Tibial nerve (tissue), 4 donors: Measurements from ENCODE around the gene PPM1H. TPM values are rescaled to one million over a fixed set of nuclear protein-coding genes. Genes with fewer than 3 reads are reported as not detected.
A peak's percentile ranks its signal among the peaks of the same experiment; 100 is the strongest.

ENCODE experiments used
- DNase-seq, 2 donors: peaks; one replicate each; pipeline ENCODE4 v3.0.0-alpha.2; 2019; ENCODE audit warnings: low spot score in 2 of 2
- H3K27ac ChIP-seq, 4 donors: fragments of 200-600 bp; sonication (generic) in 3 of 4; one replicate each; pipeline ENCODE4 v1.5.1; 2017 to 2019; ENCODE audit warnings: mild to moderate bottlenecking in 1 of 4
- H3K27me3 ChIP-seq, 2 donors: fragments of 200-600 bp; sonication (generic) in 1 of 2; one replicate each; pipeline versions ENCODE4 v1.5.1 to v1.6.0; 2017 to 2019
- H3K36me3 ChIP-seq, 3 donors: fragments of 200-600 bp; sonication (generic); one replicate each; pipeline ENCODE4 v1.5.1; 2018 to 2019
- H3K4me1 ChIP-seq, 4 donors: fragments of 200-600 bp; sonication (generic) in 3 of 4; one replicate each; pipeline ENCODE4 v1.5.1; 2017 to 2019
- H3K4me3 ChIP-seq, 4 donors: fragments of 200-600 bp; sonication (generic) in 3 of 4; one replicate each; pipeline ENCODE4 v1.5.1; 2017 to 2019; ENCODE audit warnings: mild to moderate bottlenecking in 1 of 4, moderate library complexity in 1 of 4
- H3K9me3 ChIP-seq, 4 donors: fragments of 200-600 bp; sonication (generic) in 3 of 4; one replicate each; pipeline ENCODE4 v1.5.1; 2017 to 2019
- EP300 ChIP-seq, 2 donors: sonication (generic); formaldehyde crosslinking; IDR thresholded peaks; one replicate each; pipeline ENCODE4 v1.6.1; 2017; ENCODE audit warnings: antibody characterized with exemption in 2 of 2, mild to moderate bottlenecking in 1 of 2
- POLR2A ChIP-seq, 2 donors: fragments of 450-650 bp; IDR thresholded peaks; one replicate each; pipeline ENCODE4 v1.6.1; 2017; ENCODE audit warnings: antibody characterized with exemption in 2 of 2, mild to moderate bottlenecking in 2 of 2, moderate library complexity in 2 of 2
- WGBS, 2 donors: methylation state at CpG; one replicate each; pipeline ENCODE4 v1.1.5; 2018; 5-methylcytosine and 5-hydroxymethylcytosine counted together
- total RNA-seq, 4 donors: library from RNA; depleted of rRNA; stranded (reverse); fragments of >200 nt; gene quantifications; one replicate each; pipeline ENCODE4 v1.1.0, GENCODE V29; 2016
- TF ChIP-seq, protein P1 (sequence below), 5 experiments: fragments of 200-600 bp in 3 of 5; fragments of 450-650 bp in 2 of 5; sonication (generic) in 3 of 5; IDR thresholded peaks; one replicate each; pipeline ENCODE4 v1.5.1; 2016 to 2019; ENCODE audit warnings: antibody characterized with exemption in 5 of 5, mild to moderate bottlenecking in 3 of 5, moderate library complexity in 2 of 5

Gene PPM1H
- total RNA-seq, 4 donors from 2014 or later = 0.78 to 2.6 (median 1.3) TPM

DNA sequence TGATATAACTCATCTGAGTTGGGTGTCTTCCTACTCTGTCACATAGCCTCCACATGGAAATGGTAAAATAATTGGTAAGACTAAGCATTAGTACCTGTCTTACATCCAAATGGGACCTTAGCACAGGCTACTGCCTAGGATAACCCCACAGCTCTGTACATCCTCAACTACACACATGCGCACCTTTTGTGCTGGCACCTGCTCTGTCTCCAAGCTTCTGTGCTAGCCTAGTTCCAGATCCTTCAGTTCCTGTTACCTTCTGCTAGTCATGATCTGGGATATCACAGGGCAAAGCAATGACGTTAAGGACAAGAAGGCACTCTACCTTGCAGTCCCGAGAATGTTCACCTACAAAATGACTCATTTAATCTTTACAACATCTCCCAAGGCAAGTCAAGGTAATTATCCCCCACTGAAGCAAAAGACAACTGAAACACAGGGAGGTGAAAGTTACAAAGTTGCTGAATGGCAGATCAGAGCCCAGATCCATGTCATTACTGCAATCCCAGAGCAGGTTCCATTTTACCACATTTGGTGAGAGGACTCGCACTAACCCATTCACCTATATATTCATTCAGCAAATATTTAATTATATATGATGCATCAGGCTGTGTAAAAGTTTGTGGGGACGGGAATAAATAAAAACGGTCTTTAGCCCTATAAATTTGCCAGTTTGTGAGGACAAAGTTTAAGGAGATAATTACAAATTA is 61.7 kb downstream of the PPM1H start:
- TF ChIP-seq, protein P1, sequence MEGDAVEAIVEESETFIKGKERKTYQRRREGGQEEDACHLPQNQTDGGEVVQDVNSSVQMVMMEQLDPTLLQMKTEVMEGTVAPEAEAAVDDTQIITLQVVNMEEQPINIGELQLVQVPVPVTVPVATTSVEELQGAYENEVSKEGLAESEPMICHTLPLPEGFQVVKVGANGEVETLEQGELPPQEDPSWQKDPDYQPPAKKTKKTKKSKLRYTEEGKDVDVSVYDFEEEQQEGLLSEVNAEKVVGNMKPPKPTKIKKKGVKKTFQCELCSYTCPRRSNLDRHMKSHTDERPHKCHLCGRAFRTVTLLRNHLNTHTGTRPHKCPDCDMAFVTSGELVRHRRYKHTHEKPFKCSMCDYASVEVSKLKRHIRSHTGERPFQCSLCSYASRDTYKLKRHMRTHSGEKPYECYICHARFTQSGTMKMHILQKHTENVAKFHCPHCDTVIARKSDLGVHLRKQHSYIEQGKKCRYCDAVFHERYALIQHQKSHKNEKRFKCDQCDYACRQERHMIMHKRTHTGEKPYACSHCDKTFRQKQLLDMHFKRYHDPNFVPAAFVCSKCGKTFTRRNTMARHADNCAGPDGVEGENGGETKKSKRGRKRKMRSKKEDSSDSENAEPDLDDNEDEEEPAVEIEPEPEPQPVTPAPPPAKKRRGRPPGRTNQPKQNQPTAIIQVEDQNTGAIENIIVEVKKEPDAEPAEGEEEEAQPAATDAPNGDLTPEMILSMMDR (IDR thresholded peaks at IDR 0.05) = no peak
- TF ChIP-seq POLR2A (IDR thresholded peaks at IDR 0.05) (no peak), EP300 (IDR thresholded peaks at IDR 0.05) (no peak)
- H3K36me3 ChIP-seq = no peaks in the 10 kb centered on the region
- no peak overlapping the region for H3K4me3 ChIP-seq
- no peak for DNase-seq
- no peak overlapping the region for H3K27ac ChIP-seq
- no peaks in the 10 kb centered on the region for H3K9me3 ChIP-seq
- 82 to 86% methylated on average over 6 of the region's 6 CpGs for WGBS, 2 donors
- no peaks in the 10 kb centered on the region for H3K27me3 ChIP-seq
- H3K4me1 ChIP-seq = peaks cover 0 to 6% (median 0%) of the 10 kb centered on the region in 4 donors

DNA sequence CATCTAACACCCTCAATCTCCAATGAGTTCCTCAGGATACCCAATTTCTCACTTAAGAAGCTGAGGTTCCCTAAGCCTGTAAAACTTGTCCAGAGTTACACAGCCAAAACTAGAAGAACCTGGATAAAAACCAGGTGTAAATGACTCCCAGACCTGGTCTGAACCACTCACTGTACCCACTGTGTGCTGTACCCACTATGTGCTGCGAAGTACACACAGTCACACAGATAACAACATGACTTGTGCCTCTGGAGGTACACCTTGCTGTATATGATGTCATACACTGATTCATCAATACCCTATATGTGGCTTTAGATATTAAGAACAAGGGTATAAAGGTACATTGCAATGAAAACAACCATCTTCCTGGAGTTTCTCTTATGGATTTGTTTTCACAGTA is 66.1 kb downstream of the PPM1H start:
- Histone ChIP-seq H3K36me3 (no peaks in the 10 kb centered on the region), H3K9me3 (no peaks in the 10 kb centered on the region), H3K27ac (no peak overlapping the region), H3K4me3 (no peak overlapping the region), H3K4me1 (no peaks in the 10 kb centered on the region), H3K27me3 (no peaks in the 10 kb centered on the region)
- 80 to 97% methylated on average over 1 of the region's 1 CpG for WGBS, 2 donors
- no peak for DNase-seq
- no peak for TF ChIP-seq POLR2A (IDR thresholded peaks at IDR 0.05)
- TF ChIP-seq, protein P1 (IDR thresholded peaks at IDR 0.05) = no peak
- TF ChIP-seq EP300 (IDR thresholded peaks at IDR 0.05) = no peak

DNA sequence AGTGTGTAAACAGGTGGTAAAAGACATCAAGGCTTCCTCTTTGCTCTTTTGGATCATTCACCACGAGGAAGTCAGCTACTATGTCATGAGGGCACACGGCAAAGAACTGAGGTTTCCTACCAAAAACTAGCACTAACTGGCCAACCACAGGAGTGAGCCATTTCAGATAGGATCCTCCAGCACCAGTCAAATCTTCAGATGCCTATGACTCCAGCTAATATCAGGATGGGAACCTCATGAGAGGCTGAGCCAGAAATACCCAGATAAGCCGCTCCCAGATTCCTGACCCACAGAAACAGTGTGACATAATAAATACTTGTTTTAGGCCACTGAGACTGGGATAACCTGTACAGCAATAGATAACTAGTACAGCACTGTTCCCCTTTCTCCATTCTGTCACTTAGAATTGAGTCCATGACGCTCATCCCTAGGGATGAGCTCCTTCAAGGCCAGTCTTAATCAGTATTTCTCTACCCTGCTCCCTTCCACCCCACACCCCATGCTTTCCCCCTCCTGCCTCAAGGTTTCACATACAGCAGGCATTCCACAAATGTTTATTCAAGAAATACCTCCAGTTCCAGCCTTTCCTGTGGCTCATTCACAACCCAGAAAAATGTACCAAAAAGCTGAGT is 68.4 kb downstream of the PPM1H start:
- DNase-seq = no peak
- Histone ChIP-seq H3K27ac (peak overlapping the region in 3 of 4 donors; percentile 10 to 53 (median 51)), H3K36me3 (no peaks in the 10 kb centered on the region), H3K27me3 (no peaks in the 10 kb centered on the region), H3K9me3 (no peaks in the 10 kb centered on the region), H3K4me1 (no peaks in the 10 kb centered on the region), H3K4me3 (no peak overlapping the region)
- 53 to 56% methylated on average over 4 of the region's 4 CpGs for WGBS, 2 donors
- TF ChIP-seq EP300 (IDR thresholded peaks at IDR 0.05) (no peak), POLR2A (IDR thresholded peaks at IDR 0.05) (no peak)
- TF ChIP-seq, protein P1 (IDR thresholded peaks at IDR 0.05) = no peak

DNA sequence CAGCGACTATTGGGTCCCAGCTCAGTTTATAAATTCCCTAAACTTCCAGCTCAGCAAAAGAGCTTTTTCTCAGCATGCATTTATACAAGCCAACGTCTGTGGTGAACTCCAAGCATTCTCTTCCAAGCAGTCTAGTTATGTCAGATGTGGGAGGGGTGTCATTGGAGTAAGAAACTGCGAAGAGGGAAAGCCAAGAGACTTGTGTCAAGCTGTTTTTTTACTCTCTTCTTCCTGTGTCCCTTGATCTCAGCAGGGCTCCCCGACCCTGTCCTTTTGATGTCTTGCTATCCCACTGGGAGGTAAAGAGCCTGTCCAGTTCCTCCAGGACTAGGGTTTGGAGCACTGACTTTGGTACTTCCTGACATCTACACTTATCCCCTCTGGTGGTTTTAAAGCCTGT is 69.0 kb downstream of the PPM1H start:
- Histone ChIP-seq H3K4me3 (no peak overlapping the region), H3K4me1 (no peaks in the 10 kb centered on the region), H3K9me3 (no peaks in the 10 kb centered on the region), H3K27ac (peak overlapping the region in 2 of 4 donors; percentile 51 to 53), H3K36me3 (no peaks in the 10 kb centered on the region), H3K27me3 (no peaks in the 10 kb centered on the region)
- WGBS, 2 donors = 27 to 33% methylated on average over 4 of the region's 4 CpGs
- DNase-seq = no peak
- TF ChIP-seq, protein P1 (IDR thresholded peaks at IDR 0.05) = no peak
- TF ChIP-seq POLR2A (IDR thresholded peaks at IDR 0.05) (no peak), EP300 (IDR thresholded peaks at IDR 0.05) (no peak)

DNA sequence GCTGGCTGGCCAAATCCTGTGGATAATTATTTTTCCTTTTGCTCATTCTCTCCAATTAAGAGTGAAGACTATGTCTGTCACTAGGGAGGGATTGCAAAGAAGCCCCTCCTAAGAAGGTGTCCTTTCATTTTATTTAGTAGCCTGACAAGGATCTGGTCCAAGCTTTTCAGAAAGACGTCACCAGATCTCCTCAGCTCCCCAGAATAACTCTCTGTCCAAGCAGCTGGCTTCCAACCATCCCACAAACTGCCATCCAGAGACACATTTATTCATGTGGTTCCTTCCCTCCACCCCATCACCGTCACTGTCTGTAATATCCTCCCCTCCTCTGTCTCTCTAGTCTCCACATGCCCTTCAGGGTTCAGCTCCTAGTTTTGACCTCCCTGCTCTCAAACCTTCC is 69.9 kb downstream of the PPM1H start:
- no peaks in the 10 kb centered on the region for H3K36me3 ChIP-seq
- H3K9me3 ChIP-seq = no peaks in the 10 kb centered on the region
- DNase-seq = no peak
- no peak overlapping the region for H3K27ac ChIP-seq
- no peaks in the 10 kb centered on the region for H3K4me1 ChIP-seq
- WGBS, 2 donors = 51 to 60% methylated on average over 2 of the region's 2 CpGs
- TF ChIP-seq EP300 (IDR thresholded peaks at IDR 0.05) (no peak), POLR2A (IDR thresholded peaks at IDR 0.05) (no peak)
- TF ChIP-seq, protein P1 (IDR thresholded peaks at IDR 0.05) = no peak
- no peak overlapping the region for H3K4me3 ChIP-seq
- no peaks in the 10 kb centered on the region for H3K27me3 ChIP-seq
